ENCODE results near the gene GP1BB. TPM values are rescaled to one million over a fixed set of nuclear protein-coding genes. Genes with fewer than 3 reads are reported as not detected.
A peak's percentile ranks its signal among the peaks of the same experiment; 100 is the strongest.

Gene GP1BB
- total and polyA plus RNA-seq, 2 experiments from 2014 or later: 4.9 to 10.2 TPM

- H3K79me2 ChIP-seq (ENCODE audit: insufficient read depth): peaks cover 26% of the 10 kb centered on the region
- no peak overlapping the region for H3K27ac ChIP-seq
- no peak overlapping the region for H2AFZ ChIP-seq
- 90 to 92% methylated on average over 37 to 39 of the region's 39 CpGs for WGBS, 2 experiments (ENCODE audit: low coverage in 1 of 2, low lambda C conversion rate in 2 of 2, missing lambda C conversion rate in 2 of 2)
- DNase-seq: no peak
- H3K36me3 ChIP-seq (ENCODE audit: low read depth): no peaks in the 10 kb centered on the region
- no peaks in the 10 kb centered on the region for H3K9me3 ChIP-seq (ENCODE audit: low read depth)
- no peak overlapping the region for H3K4me2 ChIP-seq (ENCODE audit: unreplicated experiment)
- 0 out of 2 replicates have a peak, but pooled peaks cover 5% of the 10 kb centered on the region for H3F3A ChIP-seq (ENCODE audit: insufficient read depth)
- no peak overlapping the region for H3K9ac ChIP-seq
- H3K4me1 ChIP-seq (ENCODE audit: insufficient read depth): peaks cover 6% of the 10 kb centered on the region; the same call in 1 of the 2 replicates
- TF ChIP-seq EZH2 (IDR thresholded peaks at IDR 0.05; ENCODE audit: insufficient read depth, poor library complexity, severe bottlenecking) (no peak), EZH2phosphoT487 (IDR thresholded peaks at IDR 0.05; ENCODE audit: insufficient read depth, low read depth) (no peak)
- H3K9me2 ChIP-seq (ENCODE audit: insufficient read depth): no peaks in the 10 kb centered on the region
- in situ Hi-C loops (cut with MboI): no loop called here
- H4K20me1 ChIP-seq (ENCODE audit: insufficient read depth): no peaks in the 10 kb centered on the region
- no peaks in the 10 kb centered on the region for H3K27me3 ChIP-seq (replicated peaks; ENCODE audit: insufficient read depth)
- no peak overlapping the region for H3K4me3 ChIP-seq
Observed at GRCh38 chr22:19763458-19764298, 40.3 kb downstream of the GP1BB start.

DNA sequence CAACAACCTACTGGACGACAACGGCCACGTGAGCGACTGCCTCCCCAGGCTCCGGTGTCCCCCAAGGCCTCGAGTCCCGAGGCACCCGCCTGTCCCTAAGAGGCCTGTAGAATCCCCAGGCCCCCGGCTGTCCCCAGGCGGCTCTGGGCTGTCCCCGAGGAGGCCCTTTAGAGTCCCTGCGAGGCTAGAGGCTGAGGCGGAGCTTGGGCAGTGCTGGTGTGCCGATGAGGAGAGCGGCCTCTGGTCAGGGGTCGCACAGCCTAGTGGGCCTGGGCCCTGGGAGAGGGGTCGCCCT is 40.9 kb downstream of the GP1BB start:
- H3K27me3 ChIP-seq (replicated peaks; ENCODE audit: insufficient read depth): no peaks in the 10 kb centered on the region
- H3K9me3 ChIP-seq (ENCODE audit: low read depth): no peaks in the 10 kb centered on the region
- peaks cover 26% of the 10 kb centered on the region for H3K79me2 ChIP-seq (ENCODE audit: insufficient read depth)
- no peak overlapping the region for H3K9ac ChIP-seq
- no peak overlapping the region for H2AFZ ChIP-seq
- 97 to 98% methylated on average over 14 to 17 of the region's 17 CpGs for WGBS, 2 experiments (ENCODE audit: low coverage in 1 of 2, low lambda C conversion rate in 2 of 2, missing lambda C conversion rate in 2 of 2)
- no peaks in the 10 kb centered on the region for H4K20me1 ChIP-seq (ENCODE audit: insufficient read depth)
- 0 out of 2 replicates have a peak, but pooled peaks cover 5% of the 10 kb centered on the region for H3F3A ChIP-seq (ENCODE audit: insufficient read depth)
- H3K4me3 ChIP-seq: no peak overlapping the region
- H3K27ac ChIP-seq: no peak overlapping the region
- H3K4me1 ChIP-seq (ENCODE audit: insufficient read depth): peaks cover 6% of the 10 kb centered on the region; the same call in 1 of the 2 replicates
- H3K9me2 ChIP-seq (ENCODE audit: insufficient read depth): no peaks in the 10 kb centered on the region
- H3K36me3 ChIP-seq (ENCODE audit: low read depth): no peaks in the 10 kb centered on the region
- in situ Hi-C loops (cut with MboI): no loop called here
- no peak for DNase-seq
- H3K4me2 ChIP-seq (ENCODE audit: unreplicated experiment): no peak overlapping the region
- TF ChIP-seq EZH2 (IDR thresholded peaks at IDR 0.05; ENCODE audit: insufficient read depth, poor library complexity, severe bottlenecking) (no peak), EZH2phosphoT487 (IDR thresholded peaks at IDR 0.05; ENCODE audit: insufficient read depth, low read depth) (no peak)

DNA sequence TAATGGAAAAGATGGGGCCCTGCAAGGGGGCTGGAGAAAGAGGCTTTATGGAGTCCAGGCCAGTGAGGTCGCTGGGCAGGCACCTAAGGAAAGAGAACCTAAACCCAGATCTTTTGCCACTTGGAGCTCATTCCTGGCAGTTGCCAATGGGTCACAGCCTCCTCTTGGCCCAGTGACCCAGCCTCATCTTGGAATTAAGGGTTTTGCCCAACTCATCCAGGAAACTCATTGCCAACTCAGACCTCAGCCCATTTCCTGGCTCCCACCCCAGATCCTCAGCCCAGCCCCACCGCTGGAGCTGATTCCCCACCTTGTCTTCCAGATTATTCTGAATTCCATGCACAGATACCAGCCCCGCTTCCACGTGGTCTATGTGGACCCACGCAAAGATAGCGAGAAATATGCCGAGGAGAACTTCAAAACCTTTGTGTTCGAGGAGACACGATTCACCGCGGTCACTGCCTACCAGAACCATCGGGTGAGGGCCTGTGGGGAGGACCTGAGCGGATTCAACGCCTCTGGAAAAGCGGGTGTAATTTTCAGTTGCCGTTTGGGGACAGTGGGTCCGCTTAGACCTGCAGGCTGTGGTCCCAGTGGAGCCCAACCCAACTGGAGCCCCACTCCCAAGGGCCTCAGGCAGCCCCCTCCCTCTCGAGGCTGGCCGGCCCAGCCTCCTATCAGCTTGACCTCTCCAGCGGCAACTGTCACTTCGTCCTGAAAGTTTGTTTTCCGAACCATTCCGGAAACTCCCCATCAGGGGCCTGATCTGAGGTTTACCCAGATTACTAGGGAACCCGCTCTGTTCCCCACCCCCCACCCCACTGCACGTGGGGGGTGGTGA is 41.5 kb downstream of the GP1BB start:
- in situ Hi-C loops (cut with MboI): no loop called here
- Histone ChIP-seq H4K20me1 (ENCODE audit: insufficient read depth) (no peaks in the 10 kb centered on the region), H3K36me3 (ENCODE audit: low read depth) (no peaks in the 10 kb centered on the region), H3K9ac (no peak overlapping the region), H3K27ac (no peak overlapping the region), H2AFZ (no peak overlapping the region), H3K9me3 (ENCODE audit: low read depth) (no peaks in the 10 kb centered on the region), H3K4me1 (ENCODE audit: insufficient read depth) (peaks cover 3% of the 10 kb centered on the region; the same call in 1 of the 2 replicates), H3F3A (ENCODE audit: insufficient read depth) (0 out of 2 replicates have a peak, but pooled peaks cover 4% of the 10 kb centered on the region), H3K79me2 (ENCODE audit: insufficient read depth) (peaks cover 26% of the 10 kb centered on the region), H3K9me2 (ENCODE audit: insufficient read depth) (no peaks in the 10 kb centered on the region), H3K27me3 (replicated peaks; ENCODE audit: insufficient read depth) (no peaks in the 10 kb centered on the region), H3K4me2 (ENCODE audit: unreplicated experiment) (no peak overlapping the region), H3K4me3 (no peak overlapping the region)
- DNase-seq: no peak
- 93 to 97% methylated on average over 24 to 25 of the region's 25 CpGs for WGBS, 2 experiments (ENCODE audit: low coverage in 1 of 2, low lambda C conversion rate in 2 of 2, missing lambda C conversion rate in 2 of 2)
- no peak for TF ChIP-seq EZH2 (IDR thresholded peaks at IDR 0.05; ENCODE audit: insufficient read depth, poor library complexity, severe bottlenecking)

GRCh38 chr22:19765477-19766239 is 42.3 kb downstream of the GP1BB start:
- H3K4me3 ChIP-seq: no peak overlapping the region
- no peaks in the 10 kb centered on the region for H3K9me3 ChIP-seq (ENCODE audit: low read depth)
- H3K4me2 ChIP-seq (ENCODE audit: unreplicated experiment): no peak overlapping the region
- no peak overlapping the region for H2AFZ ChIP-seq
- no peaks in the 10 kb centered on the region for H3K4me1 ChIP-seq (ENCODE audit: insufficient read depth)
- peaks cover 26% of the 10 kb centered on the region for H3K79me2 ChIP-seq (ENCODE audit: insufficient read depth)
- H3F3A ChIP-seq (ENCODE audit: insufficient read depth): no peaks in the 10 kb centered on the region
- H3K36me3 ChIP-seq (ENCODE audit: low read depth): no peaks in the 10 kb centered on the region
- in situ Hi-C loops (cut with MboI): no loop called here
- H3K27me3 ChIP-seq (replicated peaks; ENCODE audit: insufficient read depth): no peaks in the 10 kb centered on the region
- no peaks in the 10 kb centered on the region for H3K9me2 ChIP-seq (ENCODE audit: insufficient read depth)
- TF ChIP-seq EZH2 (IDR thresholded peaks at IDR 0.05; ENCODE audit: insufficient read depth, poor library complexity, severe bottlenecking): no peak
- no peak for TF ChIP-seq EZH2phosphoT487 (IDR thresholded peaks at IDR 0.05; ENCODE audit: insufficient read depth, low read depth)
- H4K20me1 ChIP-seq (ENCODE audit: insufficient read depth): no peaks in the 10 kb centered on the region
- peak; percentile 27 for DNase-seq
- no peak overlapping the region for H3K9ac ChIP-seq
- WGBS, 2 experiments (ENCODE audit: low coverage in 1 of 2, low lambda C conversion rate in 2 of 2, missing lambda C conversion rate in 2 of 2): 44 to 73% methylated on average over 41 to 71 of the region's 83 CpGs
- H3K27ac ChIP-seq: no peak overlapping the region
